GM23338 (cell line): ENCODE results near the gene OR4S1. TPM values are rescaled to one million over a fixed set of nuclear protein-coding genes. Genes with fewer than 3 reads are reported as not detected.
"Not testable (repeated sequence)": the region's sequence is repeated elsewhere in the genome, so short reads cannot be mapped to it uniquely, and the experiment has no call there.

Source experiments
- ATAC-seq: fragments of 200-7000 bp; cut with Tn5 transposase; 3 replicates; pipeline ENCODE4 v1.9.1; 2020
- DNase-seq: peaks from one replicate; pipeline ENCODE4 v3.0.0-alpha.2; 2015; ENCODE audit warnings: low spot score
- H2AFZ ChIP-seq: fragments of 200-600 bp; sonication (generic); 2 replicates; pipeline ENCODE4 v1.8.0; 2016; ENCODE audit warnings: antibody characterized with exemption, mild to moderate bottlenecking, moderate library complexity
- H3F3A ChIP-seq: fragments of 200-600 bp; sonication (generic); replicated peaks from 2 replicates; pipeline ENCODE4 v1.8.0; 2017; ENCODE audit warnings: antibody characterized with exemption, mixed run types, low read depth
- H3K27ac ChIP-seq: fragments of 200-600 bp; sonication (generic); 2 replicates; pipeline ENCODE4 v1.6.1; 2016; ENCODE audit warnings: low read depth
- H3K27me3 ChIP-seq: fragments of 200-600 bp; sonication (generic); 2 replicates; pipeline ENCODE4 v1.8.0; 2016; ENCODE audit warnings: mild to moderate bottlenecking, mixed run types, moderate library complexity; ENCODE audit not compliant: insufficient read depth
- H3K36me3 ChIP-seq: fragments of 200-600 bp; sonication (generic); 2 replicates; pipeline ENCODE4 v1.8.0; 2016; ENCODE audit warnings: mild to moderate bottlenecking; ENCODE audit not compliant: insufficient read depth
- H3K4me1 ChIP-seq: fragments of 200-600 bp; sonication (generic); 2 replicates; pipeline ENCODE4 v1.8.0; 2016; ENCODE audit warnings: mild to moderate bottlenecking, moderate library complexity; ENCODE audit not compliant: insufficient read depth
- H3K4me2 ChIP-seq: fragments of 200-600 bp; sonication (generic); 2 replicates; pipeline ENCODE4 v1.7.1; 2017; ENCODE audit warnings: mixed run types
- H3K4me3 ChIP-seq: fragments of 200-600 bp; sonication (generic); 2 replicates; pipeline ENCODE4 v1.6.1; 2016; ENCODE audit warnings: mixed run types
- H3K79me2 ChIP-seq: fragments of 200-600 bp; sonication (generic); replicated peaks from 2 replicates; pipeline ENCODE4 v1.8.0; 2017; ENCODE audit warnings: mild to moderate bottlenecking; ENCODE audit not compliant: insufficient read depth
- H3K9me2 ChIP-seq: fragments of 200-600 bp; sonication (generic); 2 replicates; pipeline ENCODE4 v1.8.0; 2017; ENCODE audit not compliant: insufficient read depth
- H4K20me1 ChIP-seq: fragments of 200-600 bp; sonication (generic); replicated peaks from 2 replicates; pipeline ENCODE4 v1.8.0; 2017; ENCODE audit warnings: mild to moderate bottlenecking; ENCODE audit not compliant: insufficient read depth
- H3K27ac Mint-ChIP-seq: 2 replicates; pipeline ENCODE4 v1.8.0; 2020; ENCODE audit warnings: inconsistent platforms, mild to moderate bottlenecking, moderate library complexity, mixed read lengths
- H3K27me3 Mint-ChIP-seq: 3 replicates; pipeline ENCODE4 v1.8.0; 2022; ENCODE audit warnings: low read depth, mild to moderate bottlenecking, moderate library complexity, mixed read lengths, inconsistent platforms; ENCODE audit not compliant: insufficient read depth, poor library complexity
- H3K36me3 Mint-ChIP-seq: 3 replicates; pipeline ENCODE4 v1.8.0; 2021; ENCODE audit warnings: low read depth, mild to moderate bottlenecking, inconsistent platforms, moderate library complexity, mixed read lengths
- H3K4me1 Mint-ChIP-seq: 3 replicates; pipeline ENCODE4 v1.8.0; 2020; ENCODE audit warnings: mild to moderate bottlenecking, inconsistent platforms, mixed read lengths
- H3K4me3 Mint-ChIP-seq: 3 replicates; pipeline ENCODE4 v1.8.0; 2021; ENCODE audit warnings: moderate library complexity, mild to moderate bottlenecking, inconsistent platforms, mixed read lengths
- H3K9me3 Mint-ChIP-seq: 3 replicates; pipeline ENCODE4 v1.8.0; 2020; ENCODE audit warnings: moderate library complexity, mild to moderate bottlenecking, inconsistent platforms, mixed read lengths
- CREB1 ChIP-seq: fragments of 250-450 bp; sonication (Bioruptor Pico); IDR thresholded peaks from 2 replicates; pipeline ENCODE4 v1.5.0; 2020; ENCODE audit warnings: low read depth, mild to moderate bottlenecking, moderate library complexity
- JUNB ChIP-seq: IDR thresholded peaks from one replicate; pipeline ENCODE4 v1.6.1; 2016; ENCODE audit warnings: antibody characterized with exemption; ENCODE audit not compliant: unreplicated experiment
- NANOG ChIP-seq: IDR thresholded peaks from 2 replicates; pipeline ENCODE4 v1.6.1; 2016; ENCODE audit warnings: antibody characterized with exemption, borderline replicate concordance
- POLR2AphosphoS5 ChIP-seq: IDR thresholded peaks from 2 replicates; pipeline ENCODE4 v1.6.1; 2016; ENCODE audit warnings: antibody characterized with exemption, low read depth
- polyA plus RNA-seq: library from polyadenylated mRNA; unstranded; fragments of >200 nt; fragmentation: Nextera tagmentation; extraction: Ambion mirVana; gene quantifications from 2 replicates; pipeline ENCODE4 v1.2.1, GENCODE V29; 2016
- total RNA-seq: library from RNA; depleted of rRNA; stranded (reverse); fragments of >200 nt; shearing (Covaris generic); gene quantifications from 2 replicates; pipeline ENCODE4 v1.2.3, GENCODE V29; 2014
- TF ChIP-seq, protein P1 (sequence below), 2 experiments: fragments of 200-600 bp in 1 of 2; sonication (generic) in 1 of 2; conservative IDR thresholded peaks; 2 replicates each; pipeline versions ENCODE4 v1.5.1 to v1.6.1; 2016 to 2017; ENCODE audit warnings: antibody characterized with exemption in 2 of 2, low read depth in 2 of 2, mild to moderate bottlenecking in 2 of 2, moderate library complexity in 1 of 2
- TF ChIP-seq, protein P2 (sequence below): IDR thresholded peaks from one replicate; pipeline ENCODE4 v1.6.1; 2018; ENCODE audit warnings: antibody characterized with exemption; ENCODE audit not compliant: unreplicated experiment

The OR4S1 gene
- total and polyA plus RNA-seq, 2 experiments from 2014 or later = not detected

DNA sequence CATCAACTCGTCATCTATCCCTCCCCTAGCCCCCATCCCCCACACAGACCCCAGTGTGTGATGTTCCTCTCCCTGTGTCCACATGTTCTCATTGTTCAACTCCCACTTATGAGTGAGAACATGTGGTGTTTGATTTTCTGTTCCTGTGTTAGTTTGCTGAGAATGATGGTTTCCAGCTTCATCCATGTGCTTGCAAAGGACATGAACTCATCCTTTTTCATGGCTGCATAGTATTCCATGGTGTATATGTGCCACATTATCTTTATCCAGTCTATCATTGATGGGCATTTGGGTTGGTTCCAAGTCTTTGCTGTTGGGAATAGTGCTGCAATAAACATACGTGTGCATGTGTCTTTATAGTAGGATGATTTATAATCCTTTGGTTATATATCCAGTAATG is 36.5 kb downstream of the OR4S1 start:
- not testable (repeated sequence) for H3K4me3 Mint-ChIP-seq, DNase-seq, H3K4me3 ChIP-seq, ATAC-seq, H3K27ac Mint-ChIP-seq, H3K27me3 ChIP-seq, H3K4me1 ChIP-seq, H3F3A ChIP-seq, H3K36me3 ChIP-seq, H3K79me2 ChIP-seq, H3K4me2 ChIP-seq, H3K9me2 ChIP-seq, H3K27ac ChIP-seq, H2AFZ ChIP-seq, H3K4me1 Mint-ChIP-seq, H4K20me1 ChIP-seq
- peaks cover 11% of the 10 kb centered on the region for H3K27me3 Mint-ChIP-seq
- H3K36me3 Mint-ChIP-seq = peaks cover 20% of the 10 kb centered on the region
- peaks cover 91% of the 10 kb centered on the region for H3K9me3 Mint-ChIP-seq

DNA sequence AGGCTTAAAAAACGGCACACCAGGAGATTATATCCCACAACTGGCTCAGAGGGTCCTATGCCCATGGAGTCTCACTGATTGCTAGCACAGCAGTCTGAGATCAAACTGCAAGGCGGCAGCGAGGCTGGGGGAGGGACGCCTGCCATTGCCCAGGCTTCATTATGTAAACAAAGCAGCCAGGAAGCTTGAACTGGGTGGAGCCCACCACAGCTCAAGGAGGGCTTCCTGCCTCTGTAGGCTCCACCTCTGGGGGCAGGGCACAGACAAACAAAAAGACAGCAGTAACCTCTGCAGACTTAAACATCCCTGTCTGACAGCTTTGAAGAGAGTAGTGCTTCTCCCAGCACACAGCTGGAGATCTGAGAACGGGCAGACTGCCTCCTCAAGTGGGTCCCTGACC is 40.3 kb downstream of the OR4S1 start:
- not testable (repeated sequence) for ATAC-seq, H3K27me3 ChIP-seq, H3K4me2 ChIP-seq, DNase-seq, H3F3A ChIP-seq, H3K36me3 ChIP-seq, H3K4me1 ChIP-seq, H3K4me1 Mint-ChIP-seq, H4K20me1 ChIP-seq, H3K9me2 ChIP-seq, H3K27ac ChIP-seq, H3K27me3 Mint-ChIP-seq, H3K79me2 ChIP-seq, H3K4me3 ChIP-seq, H3K4me3 Mint-ChIP-seq, H3K27ac Mint-ChIP-seq, H2AFZ ChIP-seq
- Mint-ChIP-seq H3K9me3 (peaks cover 90% of the 10 kb centered on the region), H3K36me3 (peaks cover 29% of the 10 kb centered on the region)

DNA sequence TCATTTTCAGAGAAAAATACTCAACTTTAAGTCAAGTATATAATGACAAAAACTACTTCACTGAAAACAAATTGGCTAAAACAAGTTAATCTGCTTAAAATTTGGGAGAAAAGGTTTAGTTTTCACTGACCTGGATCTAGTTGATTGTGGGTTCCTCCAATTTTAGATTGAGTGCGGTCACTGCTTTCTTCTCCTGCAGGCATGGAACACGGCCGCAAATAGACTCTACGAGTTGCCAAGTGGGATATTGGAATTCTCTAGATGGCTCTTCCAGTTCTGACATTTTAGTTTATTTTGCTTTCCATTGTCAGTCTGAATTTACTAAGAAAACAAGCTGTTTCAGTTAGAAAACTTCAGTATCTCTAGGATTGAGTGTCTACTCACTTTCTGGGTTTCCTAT is 48.0 kb downstream of the OR4S1 start:
- no peak overlapping the region for H3K27ac Mint-ChIP-seq
- Histone ChIP-seq H3K27me3 (no peaks in the 10 kb centered on the region), H3K36me3 (no peaks in the 10 kb centered on the region), H3F3A (no peaks in the 10 kb centered on the region), H3K4me2 (no peak overlapping the region), H3K4me1 (no peaks in the 10 kb centered on the region), H3K4me3 (no peak overlapping the region), H3K27ac (no peak overlapping the region), H3K9me2 (no peaks in the 10 kb centered on the region), H3K79me2 (no peaks in the 10 kb centered on the region), H2AFZ (no peak overlapping the region), H4K20me1 (no peaks in the 10 kb centered on the region)
- H3K27me3 Mint-ChIP-seq = no peaks in the 10 kb centered on the region
- H3K36me3 Mint-ChIP-seq = peaks cover 18% of the 10 kb centered on the region
- ATAC-seq = no peak
- H3K9me3 Mint-ChIP-seq = peaks cover 94% of the 10 kb centered on the region
- DNase-seq = no peak
- H3K4me3 Mint-ChIP-seq = no peak overlapping the region
- no peaks in the 10 kb centered on the region for H3K4me1 Mint-ChIP-seq
- TF ChIP-seq, protein P1, sequence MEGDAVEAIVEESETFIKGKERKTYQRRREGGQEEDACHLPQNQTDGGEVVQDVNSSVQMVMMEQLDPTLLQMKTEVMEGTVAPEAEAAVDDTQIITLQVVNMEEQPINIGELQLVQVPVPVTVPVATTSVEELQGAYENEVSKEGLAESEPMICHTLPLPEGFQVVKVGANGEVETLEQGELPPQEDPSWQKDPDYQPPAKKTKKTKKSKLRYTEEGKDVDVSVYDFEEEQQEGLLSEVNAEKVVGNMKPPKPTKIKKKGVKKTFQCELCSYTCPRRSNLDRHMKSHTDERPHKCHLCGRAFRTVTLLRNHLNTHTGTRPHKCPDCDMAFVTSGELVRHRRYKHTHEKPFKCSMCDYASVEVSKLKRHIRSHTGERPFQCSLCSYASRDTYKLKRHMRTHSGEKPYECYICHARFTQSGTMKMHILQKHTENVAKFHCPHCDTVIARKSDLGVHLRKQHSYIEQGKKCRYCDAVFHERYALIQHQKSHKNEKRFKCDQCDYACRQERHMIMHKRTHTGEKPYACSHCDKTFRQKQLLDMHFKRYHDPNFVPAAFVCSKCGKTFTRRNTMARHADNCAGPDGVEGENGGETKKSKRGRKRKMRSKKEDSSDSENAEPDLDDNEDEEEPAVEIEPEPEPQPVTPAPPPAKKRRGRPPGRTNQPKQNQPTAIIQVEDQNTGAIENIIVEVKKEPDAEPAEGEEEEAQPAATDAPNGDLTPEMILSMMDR (conservative IDR thresholded peaks at IDR 0.05; ENCODE audit: low read depth in 2 of 2) = no peak
- TF ChIP-seq JUNB = no peak
- TF ChIP-seq, protein P2, sequence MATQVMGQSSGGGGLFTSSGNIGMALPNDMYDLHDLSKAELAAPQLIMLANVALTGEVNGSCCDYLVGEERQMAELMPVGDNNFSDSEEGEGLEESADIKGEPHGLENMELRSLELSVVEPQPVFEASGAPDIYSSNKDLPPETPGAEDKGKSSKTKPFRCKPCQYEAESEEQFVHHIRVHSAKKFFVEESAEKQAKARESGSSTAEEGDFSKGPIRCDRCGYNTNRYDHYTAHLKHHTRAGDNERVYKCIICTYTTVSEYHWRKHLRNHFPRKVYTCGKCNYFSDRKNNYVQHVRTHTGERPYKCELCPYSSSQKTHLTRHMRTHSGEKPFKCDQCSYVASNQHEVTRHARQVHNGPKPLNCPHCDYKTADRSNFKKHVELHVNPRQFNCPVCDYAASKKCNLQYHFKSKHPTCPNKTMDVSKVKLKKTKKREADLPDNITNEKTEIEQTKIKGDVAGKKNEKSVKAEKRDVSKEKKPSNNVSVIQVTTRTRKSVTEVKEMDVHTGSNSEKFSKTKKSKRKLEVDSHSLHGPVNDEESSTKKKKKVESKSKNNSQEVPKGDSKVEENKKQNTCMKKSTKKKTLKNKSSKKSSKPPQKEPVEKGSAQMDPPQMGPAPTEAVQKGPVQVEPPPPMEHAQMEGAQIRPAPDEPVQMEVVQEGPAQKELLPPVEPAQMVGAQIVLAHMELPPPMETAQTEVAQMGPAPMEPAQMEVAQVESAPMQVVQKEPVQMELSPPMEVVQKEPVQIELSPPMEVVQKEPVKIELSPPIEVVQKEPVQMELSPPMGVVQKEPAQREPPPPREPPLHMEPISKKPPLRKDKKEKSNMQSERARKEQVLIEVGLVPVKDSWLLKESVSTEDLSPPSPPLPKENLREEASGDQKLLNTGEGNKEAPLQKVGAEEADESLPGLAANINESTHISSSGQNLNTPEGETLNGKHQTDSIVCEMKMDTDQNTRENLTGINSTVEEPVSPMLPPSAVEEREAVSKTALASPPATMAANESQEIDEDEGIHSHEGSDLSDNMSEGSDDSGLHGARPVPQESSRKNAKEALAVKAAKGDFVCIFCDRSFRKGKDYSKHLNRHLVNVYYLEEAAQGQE = no peak
- no peak for TF ChIP-seq NANOG
- TF ChIP-seq POLR2AphosphoS5 = no peak
- TF ChIP-seq CREB1 = no peak
